Cardiac fibroblast (primary cell): Measurements from ENCODE around the gene BCDIN3D.

ENCODE experiments used
- DNase-seq, 2 donors: peaks; one replicate each; pipeline versions ENCODE4 v3.0.0 to v3.0.0-alpha.2; 2010; ENCODE audit warnings: low read depth in 2 of 2
- H3K4me3 ChIP-seq, 2 donors: replicated peaks in 1 of 2; 1 replicate in 1 of 2; 2 replicates in 1 of 2; pipeline ENCODE4 v1.5.1; 2011; ENCODE audit warnings: low read depth in 2 of 2, low read length in 2 of 2, mild to moderate bottlenecking in 2 of 2, moderate library complexity in 1 of 2
- CTCF ChIP-seq: IDR thresholded peaks from one replicate; pipeline ENCODE4 v1.5.1; 2011; ENCODE audit warnings: low read depth, mild to moderate bottlenecking, low read length, inconsistent platforms

Gene BCDIN3D

GRCh38 chr12:49842519-49843352 lies at the start of gene BCDIN3D:
BCDIN3D (minus strand) TSS chr12:49843106; CDS start chr12:49843087, 19 bp downstream.
- TF ChIP-seq CTCF, result no peak
- peak; percentile 94 for DNase-seq
- peak within 1 kb of the TSS; percentile 67 for H3K4me3 ChIP-seq

- DNase-seq, result no peak
- TF ChIP-seq CTCF, result no peak
- H3K4me3 ChIP-seq, result no peak overlapping the region
These were observed 49.3 kb upstream of the BCDIN3D start for GRCh38 chr12:49892084-49892731.

- no peak overlapping the region for H3K4me3 ChIP-seq
- no peak for DNase-seq
- TF ChIP-seq CTCF, result no peak
These were observed 48.6 kb upstream of the BCDIN3D start for GRCh38 chr12:49891476-49891875.

- H3K4me3 ChIP-seq, result no peak overlapping the region
- no peak for TF ChIP-seq CTCF
- DNase-seq, result no peak
These were observed 48.1 kb upstream of the BCDIN3D start for GRCh38 chr12:49891012-49891411.

- no peak for TF ChIP-seq CTCF
- no peak overlapping the region for H3K4me3 ChIP-seq
- DNase-seq, result no peak
These were observed 47.2 kb upstream of the BCDIN3D start for GRCh38 chr12:49890096-49890461.

GRCh38 chr12:49889361-49890095 lies 46.6 kb upstream of the BCDIN3D start:
- no peak overlapping the region for H3K4me3 ChIP-seq
- no peak for DNase-seq
- TF ChIP-seq CTCF, result no peak
